Heart left ventricle (tissue), 13 donors: Measurements from ENCODE around the gene NEB.

Source experiments
- POLR2A ChIP-seq, 2 donors: fragments of 450-650 bp; IDR thresholded peaks; one replicate each; pipeline ENCODE4 v1.6.1; 2017; ENCODE audit warnings: antibody characterized with exemption in 2 of 2, mild to moderate bottlenecking in 2 of 2, moderate library complexity in 2 of 2
- TF ChIP-seq, protein P1 (sequence below), 12 donors: fragments of 200-600 bp; sonication (generic) in 4 of 12; IDR thresholded peaks; one replicate each; pipeline versions ENCODE4 v1.5.0 to v1.8.0; 2018 to 2022; ENCODE audit warnings: antibody characterized with exemption in 12 of 12, mild to moderate bottlenecking in 5 of 12
- donor health status: ischemic (EF 13 %, LVEDD 7.1; RV severe dilation, severe dysfunction).
- donor health status: DM: no; HTN: yes; CAD: no.
- donor health status: DM: no; HTN: no; CAD: no.
- donor health status: ischemic (EF 25% LVEDD 6.9; RV normal size, moderate dysfunction).
- donor health status: ischemic (EF 25% LVEDD 5.7; RV mildly dilated, moderate dysfunction).
- donor health status: ischemic (EF 35%, LVEDD 5.7; RV mildly dilated, moderate dysfunction).
- donor health status: nonischemic (EF 11% LVEDD 7.7; RV severe dilation, severe dysfunction).
- donor health status: DM: yes; HTN: yes; CAD: no.
- donor health status: PGD.
- donor health status: ischemic (EF 29% LVEDD 5.4; RV normal size, mild dysfunction).
- donor health status: nonischemic (EF 23%, LVEDD 6.1; RV moderate dilation, normal function).

DNA sequence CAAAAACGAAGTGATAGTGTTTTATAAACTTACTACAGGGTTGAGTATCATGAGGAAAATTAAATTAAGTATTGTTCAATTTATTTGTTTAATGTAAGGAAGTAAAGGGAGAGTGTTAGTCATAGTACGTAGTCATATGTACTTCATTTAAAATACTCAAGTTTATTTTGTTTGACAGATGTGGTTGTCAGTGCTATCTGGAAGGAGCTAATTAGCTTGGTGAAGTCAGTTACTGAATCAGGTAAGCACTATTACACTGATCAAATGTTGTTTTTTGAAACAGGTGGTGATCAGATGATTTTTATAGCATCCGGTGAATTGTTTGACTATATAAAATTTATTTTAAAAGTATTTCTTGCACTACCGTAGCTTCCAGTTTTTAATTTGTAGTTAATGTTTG lies 295.8 kb downstream of the NEB start:
- TF ChIP-seq, protein P1, sequence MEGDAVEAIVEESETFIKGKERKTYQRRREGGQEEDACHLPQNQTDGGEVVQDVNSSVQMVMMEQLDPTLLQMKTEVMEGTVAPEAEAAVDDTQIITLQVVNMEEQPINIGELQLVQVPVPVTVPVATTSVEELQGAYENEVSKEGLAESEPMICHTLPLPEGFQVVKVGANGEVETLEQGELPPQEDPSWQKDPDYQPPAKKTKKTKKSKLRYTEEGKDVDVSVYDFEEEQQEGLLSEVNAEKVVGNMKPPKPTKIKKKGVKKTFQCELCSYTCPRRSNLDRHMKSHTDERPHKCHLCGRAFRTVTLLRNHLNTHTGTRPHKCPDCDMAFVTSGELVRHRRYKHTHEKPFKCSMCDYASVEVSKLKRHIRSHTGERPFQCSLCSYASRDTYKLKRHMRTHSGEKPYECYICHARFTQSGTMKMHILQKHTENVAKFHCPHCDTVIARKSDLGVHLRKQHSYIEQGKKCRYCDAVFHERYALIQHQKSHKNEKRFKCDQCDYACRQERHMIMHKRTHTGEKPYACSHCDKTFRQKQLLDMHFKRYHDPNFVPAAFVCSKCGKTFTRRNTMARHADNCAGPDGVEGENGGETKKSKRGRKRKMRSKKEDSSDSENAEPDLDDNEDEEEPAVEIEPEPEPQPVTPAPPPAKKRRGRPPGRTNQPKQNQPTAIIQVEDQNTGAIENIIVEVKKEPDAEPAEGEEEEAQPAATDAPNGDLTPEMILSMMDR (IDR thresholded peaks at IDR 0.05) = no peak
- no peak for TF ChIP-seq POLR2A (IDR thresholded peaks at IDR 0.05)
